Activated naive CD4-positive, alpha-beta T cell treated with anti-CD3 and anti-CD28 coated beads for 36 hours (primary cell): ENCODE data around the gene NRG4. TPM values are rescaled to one million over a fixed set of nuclear protein-coding genes. Genes with fewer than 3 reads are reported as not detected.
"Not testable (repeated sequence)": the region's sequence is repeated elsewhere in the genome, so short reads cannot be mapped to it uniquely, and the experiment has no call there.

Experiments
- CTCF ChIA-PET: fragments of 350-600 bp; sonication (Branson Sonifier 250); formaldehyde crosslinking; loops from one replicate; lab custom pipeline; 2021; ENCODE audit warnings: antibody characterized with exemption; lab: Charles Lee
- DNase-seq: peaks from one replicate; pipeline ENCODE4 v3.0.0-alpha.2; 2020
- H3K27ac Mint-ChIP-seq: one replicate; pipeline ENCODE4 v1.8.0; 2021; ENCODE audit warnings: mild to moderate bottlenecking, mixed read lengths
- H3K27me3 Mint-ChIP-seq: one replicate; pipeline ENCODE4 v1.8.0; 2021; ENCODE audit warnings: low read depth, mixed read lengths
- H3K36me3 Mint-ChIP-seq: one replicate; pipeline ENCODE4 v1.8.0; 2021; ENCODE audit warnings: low read depth, mixed read lengths
- H3K4me1 Mint-ChIP-seq: one replicate; pipeline ENCODE4 v1.8.0; 2021; ENCODE audit warnings: low read depth, mixed read lengths
- H3K4me3 Mint-ChIP-seq: one replicate; pipeline ENCODE4 v1.8.0; 2021; ENCODE audit warnings: mild to moderate bottlenecking, moderate library complexity, mixed read lengths
- H3K9me3 Mint-ChIP-seq: one replicate; pipeline ENCODE4 v1.8.0; 2021; ENCODE audit warnings: mixed read lengths
- intact Hi-C: fragments of 100-400 bp; cut with micrococcal nuclease; formaldehyde crosslinking; loops from one replicate; pipeline ENCODE4 v1.15.1; 2023
- total RNA-seq, 2 experiments: library from RNA; stranded (reverse); gene quantifications; one replicate each; pipeline ENCODE4 v1.2.3, GENCODE V29; 2021

The NRG4 gene
- total RNA-seq, 2 experiments from 2014 or later: not detected

DNA sequence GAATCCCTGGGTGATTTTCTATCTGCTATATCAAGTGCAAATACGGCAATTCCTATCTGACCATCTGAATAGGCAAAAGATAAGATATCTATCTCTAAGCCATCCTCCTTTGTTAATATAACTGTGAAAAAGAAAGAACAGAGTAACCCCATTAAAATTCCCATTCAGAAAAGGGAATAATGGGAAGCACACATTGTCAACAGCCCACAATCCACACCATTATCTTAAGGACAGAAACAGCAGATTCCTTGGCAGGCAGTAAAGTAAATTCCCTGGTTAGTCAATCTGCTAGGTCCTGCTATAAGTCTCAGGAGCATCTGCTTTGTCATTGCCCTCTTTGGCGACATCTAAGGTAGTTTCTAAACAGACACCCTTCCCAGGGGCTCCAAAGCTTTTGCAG lies 21.9 kb upstream of the NRG4 start:
- CTCF ChIA-PET: interaction anchor here (0.7 to 0.9 kb wide), 2 partner anchors 25 to 232 kb away, joined by 3 read pairs; no protein-coding TSS in a partner anchor
- no peaks in the 10 kb centered on the region for H3K9me3 Mint-ChIP-seq
- no peak for DNase-seq
- no peak overlapping the region for H3K27ac Mint-ChIP-seq
- no peak overlapping the region for H3K4me3 Mint-ChIP-seq
- H3K36me3 Mint-ChIP-seq: no peaks in the 10 kb centered on the region
- H3K27me3 Mint-ChIP-seq: peaks cover 4% of the 10 kb centered on the region
- H3K4me1 Mint-ChIP-seq: no peaks in the 10 kb centered on the region
- intact Hi-C loops: no loop called here

DNA sequence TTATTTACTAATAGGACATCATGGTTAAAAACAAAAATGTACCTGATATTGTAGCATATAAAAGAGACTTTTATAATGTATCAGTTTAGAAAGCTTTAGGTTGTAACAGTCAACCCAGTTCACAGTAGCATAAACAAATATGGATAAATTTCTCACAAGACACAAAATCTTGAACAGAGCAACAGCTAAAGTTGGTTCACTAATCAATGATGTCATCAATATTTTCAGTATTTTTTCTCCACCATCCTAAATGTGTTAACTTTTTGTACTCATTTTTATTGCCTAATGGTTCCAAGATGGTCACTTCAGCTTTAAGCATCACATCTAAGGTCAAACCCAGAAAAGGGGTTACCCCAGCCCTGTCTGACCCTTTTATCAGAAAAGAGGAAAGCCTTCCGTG lies 21.2 kb upstream of the NRG4 start:
- Mint-ChIP-seq H3K4me3 (no peak overlapping the region), H3K36me3 (no peaks in the 10 kb centered on the region), H3K27ac (no peak overlapping the region), H3K9me3 (no peaks in the 10 kb centered on the region), H3K27me3 (peaks cover 4% of the 10 kb centered on the region), H3K4me1 (no peaks in the 10 kb centered on the region)
- no peak for DNase-seq
- CTCF ChIA-PET: no interaction called here
- intact Hi-C loops: no loop called here

DNA sequence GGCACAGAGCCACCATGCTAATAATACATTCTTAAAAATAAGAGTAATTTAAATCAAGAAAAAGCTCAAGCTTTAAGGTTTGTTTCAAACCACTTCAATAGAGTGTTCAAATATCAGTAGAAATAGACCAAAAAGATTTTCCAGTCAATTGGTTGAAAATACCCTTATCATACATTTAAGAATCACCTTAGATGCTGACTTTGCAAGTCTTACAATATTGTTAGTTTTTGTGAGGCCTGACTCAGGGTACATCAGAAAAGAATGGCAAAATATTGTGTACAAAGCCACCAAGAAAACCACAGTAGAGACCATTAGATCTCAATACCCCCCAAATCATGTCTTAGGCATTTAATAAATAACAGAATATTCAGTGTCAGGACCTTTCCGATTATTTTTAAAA lies 19.8 kb upstream of the NRG4 start:
- Mint-ChIP-seq H3K27me3 (no peaks in the 10 kb centered on the region), H3K36me3 (no peaks in the 10 kb centered on the region), H3K4me3 (no peak overlapping the region), H3K9me3 (peaks cover 2% of the 10 kb centered on the region), H3K4me1 (no peaks in the 10 kb centered on the region), H3K27ac (no peak overlapping the region)
- no peak for DNase-seq
- CTCF ChIA-PET: no interaction called here
- intact Hi-C loops: no loop called here

DNA sequence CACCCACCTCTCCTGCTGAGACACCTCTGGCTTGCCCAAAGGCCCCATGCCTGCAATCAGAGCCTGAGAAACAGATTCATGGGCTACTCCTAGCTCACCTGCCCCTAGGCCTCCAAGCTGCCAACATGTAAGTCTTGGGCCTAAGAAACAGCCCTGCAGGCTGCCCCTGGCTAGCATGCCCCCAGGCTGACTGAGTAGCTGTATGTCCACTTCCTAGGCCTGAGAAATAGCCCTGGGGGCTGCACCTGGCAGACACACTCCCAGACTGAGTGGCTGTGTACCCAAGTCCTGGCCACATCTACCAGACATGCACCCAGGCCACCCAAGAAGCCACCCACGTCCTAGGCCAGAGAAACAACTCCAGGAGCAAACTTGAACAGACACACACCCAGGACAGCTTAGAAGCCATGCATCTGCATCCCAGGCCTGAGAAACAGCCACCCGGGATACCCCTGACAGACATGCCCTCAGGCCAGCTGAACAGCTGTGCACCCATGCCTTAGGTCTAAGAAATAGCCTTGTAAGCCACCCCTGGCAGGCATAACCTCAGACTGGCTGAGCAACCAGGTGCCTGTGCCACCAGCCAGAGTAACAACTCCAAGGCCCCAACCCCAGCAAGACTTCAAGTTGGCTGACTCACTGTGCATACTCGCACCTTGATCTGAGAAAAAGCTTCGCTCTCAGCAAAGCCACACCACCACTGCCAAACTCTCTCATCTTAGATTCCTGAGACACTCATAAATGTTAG lies 12.0 kb upstream of the NRG4 start:
- intact Hi-C loops: no loop called here
- no peak overlapping the region for H3K27ac Mint-ChIP-seq
- CTCF ChIA-PET: interaction anchor here (1.1 kb wide), 1 partner anchor 115 kb away, joined by 3 read pairs; no protein-coding TSS in a partner anchor

DNA sequence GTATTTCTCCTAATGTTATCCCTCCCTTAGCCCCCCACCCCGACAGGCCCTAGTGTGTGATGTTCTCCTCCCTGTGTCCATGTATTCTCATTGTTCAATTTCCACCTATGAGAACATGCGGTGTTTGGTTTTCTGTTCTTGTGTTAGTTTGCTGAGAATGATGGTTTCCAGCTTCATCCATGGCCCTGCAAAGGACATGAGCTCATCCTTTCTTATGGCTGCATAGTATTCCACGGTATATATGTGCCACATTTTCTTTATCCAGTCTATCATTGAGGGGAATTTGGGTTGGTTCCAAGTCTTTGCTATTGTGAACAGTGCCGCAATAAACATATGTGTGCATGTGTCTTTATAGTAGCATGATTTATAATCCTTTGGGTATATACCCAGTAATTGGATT lies 1.2 kb upstream of the NRG4 start:
- Mint-ChIP-seq H3K27me3 (peaks cover 18% of the 10 kb centered on the region), H3K9me3 (peaks cover 15% of the 10 kb centered on the region)
- H3K4me3 Mint-ChIP-seq, CTCF ChIA-PET, H3K36me3 Mint-ChIP-seq, H3K4me1 Mint-ChIP-seq, intact Hi-C loops, H3K27ac Mint-ChIP-seq, DNase-seq: not testable (repeated sequence)

More for the DNA sequence above, 12.0 kb upstream of the NRG4 start:
- no peak overlapping the region for H3K4me3 Mint-ChIP-seq
- no peaks in the 10 kb centered on the region for H3K4me1 Mint-ChIP-seq
- H3K36me3 Mint-ChIP-seq: peaks cover 2% of the 10 kb centered on the region
- H3K9me3 Mint-ChIP-seq: peaks cover 14% of the 10 kb centered on the region
- peaks cover 10% of the 10 kb centered on the region for H3K27me3 Mint-ChIP-seq
- DNase-seq: no peak

DNA sequence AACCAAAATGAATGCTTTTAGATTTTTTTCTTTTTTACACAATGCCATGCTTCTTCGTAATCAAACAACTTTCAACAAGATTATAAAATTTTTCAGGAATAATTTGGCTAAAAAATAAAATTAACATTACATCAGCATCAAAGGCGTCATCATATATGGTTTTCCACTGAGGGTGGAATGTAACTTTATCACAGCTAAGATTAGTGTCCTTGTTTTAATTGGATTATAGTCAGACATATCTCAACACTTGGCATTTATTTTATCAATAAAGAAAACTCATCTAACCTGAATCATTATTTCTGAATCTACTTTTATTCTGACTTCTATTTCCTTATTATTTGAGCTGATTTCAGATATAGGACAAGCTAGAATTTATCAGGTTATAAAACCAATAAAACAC lies 1.6 kb downstream of the NRG4 start:
- no peak for DNase-seq
- Mint-ChIP-seq H3K36me3 (peaks cover 1% of the 10 kb centered on the region), H3K4me1 (peaks cover 2% of the 10 kb centered on the region), H3K9me3 (peaks cover 3% of the 10 kb centered on the region), H3K27ac (no peak overlapping the region), H3K27me3 (peaks cover 10% of the 10 kb centered on the region), H3K4me3 (no peak overlapping the region)
- CTCF ChIA-PET: no interaction called here
- intact Hi-C loops: no loop called here

DNA sequence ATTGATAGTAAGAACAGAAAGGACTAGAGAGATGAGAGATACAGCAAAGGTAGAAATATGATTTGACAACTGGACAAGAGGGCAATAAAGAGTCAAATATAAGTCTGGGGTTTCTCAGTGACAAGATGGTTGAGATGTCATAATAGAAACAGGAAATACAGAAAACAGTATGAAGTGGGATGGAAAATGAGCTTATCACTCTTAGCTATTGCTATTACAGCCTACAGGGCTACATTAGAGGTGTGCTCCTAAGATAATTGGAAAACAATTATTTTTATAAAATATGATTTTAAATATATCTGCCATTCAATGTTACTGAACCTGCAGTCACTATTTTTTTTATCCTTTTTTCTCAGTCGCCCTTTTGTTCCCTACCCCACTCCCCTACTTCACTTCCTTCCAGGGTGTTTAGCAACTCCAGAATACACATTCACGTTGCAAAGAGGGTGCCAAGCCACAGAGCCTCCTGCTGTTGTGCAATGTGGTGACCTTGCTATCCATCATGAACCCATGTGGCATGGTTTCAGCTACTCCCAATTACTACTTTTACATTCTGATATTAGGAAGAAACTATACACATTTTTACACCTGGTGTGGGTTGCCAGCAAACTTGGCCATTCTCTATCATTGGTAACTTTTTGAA lies 6.0 kb downstream of the NRG4 start:
- DNase-seq: no peak
- intact Hi-C loops: no loop called here
- CTCF ChIA-PET: no interaction called here
- peaks cover 11% of the 10 kb centered on the region for H3K27me3 Mint-ChIP-seq
- no peak overlapping the region for H3K4me3 Mint-ChIP-seq
- H3K4me1 Mint-ChIP-seq: no peaks in the 10 kb centered on the region
- H3K9me3 Mint-ChIP-seq: no peaks in the 10 kb centered on the region
- H3K27ac Mint-ChIP-seq: no peak overlapping the region
- no peaks in the 10 kb centered on the region for H3K36me3 Mint-ChIP-seq

DNA sequence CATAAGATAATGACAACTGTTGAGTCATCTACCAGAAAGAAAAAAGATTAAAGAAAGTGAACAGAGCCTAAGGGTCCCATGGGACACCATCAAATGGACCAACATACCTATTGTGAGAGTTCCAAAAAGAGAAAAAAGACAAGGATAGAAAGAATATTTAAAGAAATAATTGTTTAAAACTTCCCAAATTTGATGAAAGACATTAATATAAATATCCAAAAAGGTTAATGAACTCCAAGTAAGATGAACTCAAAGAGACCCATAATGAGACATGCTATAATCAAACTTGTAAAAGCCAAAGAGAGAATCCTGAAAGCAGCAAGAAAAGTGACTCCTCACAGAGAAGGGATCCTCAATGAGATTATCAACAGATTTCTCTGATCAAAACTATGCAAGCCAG lies 8.9 kb downstream of the NRG4 start:
- Mint-ChIP-seq H3K27me3 (peaks cover 9% of the 10 kb centered on the region), H3K4me3 (no peak overlapping the region), H3K36me3 (no peaks in the 10 kb centered on the region), H3K27ac (no peak overlapping the region), H3K9me3 (no peaks in the 10 kb centered on the region), H3K4me1 (no peaks in the 10 kb centered on the region)
- CTCF ChIA-PET: interaction anchor here (0.7 kb wide), 1 partner anchor 10 kb away, joined by 4 read pairs; no protein-coding TSS in a partner anchor
- no peak for DNase-seq
- intact Hi-C loops: no loop called here

DNA sequence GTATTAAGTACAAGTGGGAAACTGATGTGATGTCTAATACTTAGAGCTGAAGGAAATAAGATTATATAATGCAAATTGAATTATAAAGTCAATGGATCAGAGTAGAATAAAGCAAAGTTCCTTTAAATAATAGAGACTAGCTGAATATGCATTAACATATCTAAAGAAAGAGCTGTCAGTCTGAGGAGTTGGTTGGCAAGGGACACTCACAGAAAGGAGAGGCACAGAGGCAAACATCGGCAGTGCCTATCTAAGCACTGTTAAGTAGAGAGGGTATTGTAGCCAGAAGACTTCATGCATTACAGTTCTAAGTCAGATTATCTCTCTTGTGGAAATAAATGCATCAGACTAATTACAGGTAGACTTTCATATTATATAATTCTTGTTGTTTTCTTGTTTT lies 16.6 kb downstream of the NRG4 start:
- intact Hi-C loops: no loop called here
- H3K27me3 Mint-ChIP-seq: no peaks in the 10 kb centered on the region
- DNase-seq: no peak
- no peaks in the 10 kb centered on the region for H3K4me1 Mint-ChIP-seq
- no peaks in the 10 kb centered on the region for H3K36me3 Mint-ChIP-seq
- CTCF ChIA-PET: no interaction called here
- H3K9me3 Mint-ChIP-seq: peaks cover 4% of the 10 kb centered on the region
- H3K4me3 Mint-ChIP-seq: no peak overlapping the region
- no peak overlapping the region for H3K27ac Mint-ChIP-seq

DNA sequence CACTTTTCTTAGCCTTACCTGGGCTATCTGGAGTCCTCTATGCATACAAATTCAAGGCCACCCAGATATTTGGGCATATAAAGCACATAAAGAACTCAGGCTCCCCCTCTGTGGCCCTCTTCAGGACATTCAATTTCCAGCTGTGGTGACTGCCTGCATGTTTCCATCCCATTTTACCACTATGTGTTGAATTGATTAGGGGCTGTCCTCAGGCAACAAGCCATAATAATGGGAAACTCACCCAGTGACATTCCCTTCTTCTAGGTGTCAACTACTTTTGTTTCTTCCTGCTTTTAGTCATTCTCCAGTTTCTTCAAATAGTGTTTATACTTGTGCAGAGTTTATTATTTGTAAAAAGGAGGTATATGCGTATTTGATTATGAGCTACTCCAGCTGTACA lies 18.0 kb downstream of the NRG4 start:
- Mint-ChIP-seq H3K4me1 (no peaks in the 10 kb centered on the region), H3K27me3 (no peaks in the 10 kb centered on the region), H3K9me3 (peaks cover 4% of the 10 kb centered on the region), H3K36me3 (no peaks in the 10 kb centered on the region), H3K27ac (no peak overlapping the region), H3K4me3 (no peak overlapping the region)
- intact Hi-C loops: no loop called here
- DNase-seq: no peak
- CTCF ChIA-PET: no interaction called here

DNA sequence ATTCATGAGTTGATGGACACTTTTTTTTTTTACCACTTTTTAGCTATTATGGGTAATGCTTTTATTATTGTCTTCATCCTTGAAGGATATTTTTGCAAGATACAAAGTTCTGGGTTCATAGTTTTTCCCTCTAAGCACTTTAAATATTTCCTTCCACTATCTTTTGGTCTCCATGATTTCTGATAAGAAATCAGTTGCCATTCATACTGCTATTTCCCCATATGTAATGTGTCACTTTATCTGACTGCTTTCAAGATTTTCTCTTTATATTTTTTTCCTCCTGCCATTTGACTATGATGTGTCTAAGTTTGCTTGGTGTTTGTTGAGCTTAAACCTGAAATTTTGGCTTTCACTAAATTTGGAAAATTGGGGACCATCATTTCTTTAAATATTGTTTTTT lies 19.3 kb downstream of the NRG4 start:
- Mint-ChIP-seq H3K36me3 (no peaks in the 10 kb centered on the region), H3K4me1 (no peaks in the 10 kb centered on the region), H3K27ac (no peak overlapping the region), H3K9me3 (peaks cover 4% of the 10 kb centered on the region), H3K27me3 (no peaks in the 10 kb centered on the region), H3K4me3 (no peak overlapping the region)
- intact Hi-C loops: no loop called here
- DNase-seq: no peak
- CTCF ChIA-PET: interaction anchor here (0.8 kb wide), 1 partner anchor 66 kb away, joined by 3 read pairs; no protein-coding TSS in a partner anchor

DNA sequence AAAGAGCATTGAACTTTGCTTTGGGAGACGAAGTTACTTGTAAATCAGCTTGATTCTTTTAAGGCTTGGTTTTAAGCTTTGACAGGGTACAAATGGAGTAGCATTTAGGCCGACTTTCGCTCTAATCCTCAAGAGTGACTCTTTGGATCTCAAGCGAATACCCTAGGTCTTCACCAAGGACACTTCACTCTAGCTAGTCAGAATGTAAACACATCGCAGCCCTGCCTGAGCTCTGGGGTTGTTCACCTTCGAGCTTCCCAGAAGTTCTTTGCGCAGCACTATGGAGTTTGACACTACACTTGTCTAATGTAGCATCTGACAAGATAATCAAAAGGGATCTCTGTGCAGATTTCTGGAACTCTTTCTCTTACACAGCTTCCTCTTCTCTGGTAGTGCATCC lies 22.3 kb downstream of the NRG4 start:
- Mint-ChIP-seq H3K4me1 (no peaks in the 10 kb centered on the region), H3K36me3 (no peaks in the 10 kb centered on the region), H3K9me3 (peaks cover 4% of the 10 kb centered on the region), H3K27me3 (no peaks in the 10 kb centered on the region), H3K4me3 (no peak overlapping the region), H3K27ac (no peak overlapping the region)
- CTCF ChIA-PET: interaction anchor here (0.7 to 1.1 kb wide), 2 partner anchors 150 to 585 kb away, joined by 3 to 4 read pairs; no protein-coding TSS in a partner anchor
- DNase-seq: no peak
- intact Hi-C loops: no loop called here

DNA sequence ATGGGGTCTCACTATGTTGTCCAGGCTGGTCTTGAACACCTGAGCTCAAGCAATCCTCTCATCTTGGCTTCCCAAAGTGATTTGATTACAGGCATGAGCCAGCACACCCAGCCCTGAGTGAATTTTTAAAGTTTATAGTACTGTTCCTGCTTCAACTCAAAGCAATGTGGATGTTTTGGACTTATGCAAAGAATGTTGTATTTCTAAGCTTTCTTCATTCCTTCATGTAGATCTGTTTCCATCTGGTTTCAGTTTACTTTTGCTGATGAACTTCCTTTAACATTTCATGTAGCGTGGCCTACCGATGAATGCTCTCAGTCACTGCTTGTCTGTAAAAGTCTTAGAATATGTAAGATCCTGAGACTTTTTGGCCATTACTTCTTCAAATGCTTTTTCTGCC lies 23.2 kb downstream of the NRG4 start:
- Mint-ChIP-seq H3K9me3 (peaks cover 4% of the 10 kb centered on the region), H3K27me3 (no peaks in the 10 kb centered on the region), H3K27ac (no peak overlapping the region), H3K4me3 (no peak overlapping the region), H3K36me3 (no peaks in the 10 kb centered on the region), H3K4me1 (no peaks in the 10 kb centered on the region)
- no peak for DNase-seq
- intact Hi-C loops: no loop called here
- CTCF ChIA-PET: no interaction called here
